Activated CD8-positive, alpha-beta memory T cell treated with anti-CD3 and anti-CD28 coated beads for 4 hours (primary cell): ENCODE measurements around the gene GAGE1.
"Not testable (repeated sequence)": the region's sequence is repeated elsewhere in the genome, so short reads cannot be mapped to it uniquely, and the experiment has no call there.

Source experiments
- DNase-seq, 2 donors: peaks; one replicate each; pipeline ENCODE4 v3.0.0-alpha.2; 2020; ENCODE audit warnings: low read depth in 2 of 2

GAGE1 gene

GRCh38 chrX:49598720-49599119, at the start of gene GAGE1:
Gene GAGE1 (plus strand): TSS chrX:49599020. CDS start chrX:49600175, 1,155 bp downstream.
- DNase-seq = not testable (repeated sequence)

GRCh38 chrX:49550989-49551388, 47.8 kb upstream of the GAGE1 start, which contains the start of gene GAGE12E:
Gene GAGE12E (plus strand): TSS chrX:49551289. CDS start chrX:49552444, 1,155 bp downstream.
- not testable (repeated sequence) for DNase-seq

- DNase-seq = not testable (repeated sequence)
Observed at GRCh38 chrX:49560542-49560941, 38.3 kb upstream of the GAGE1 start, which contains the start of gene GAGE12F. Gene GAGE12F (plus strand): TSS chrX:49560842. CDS start chrX:49561997, 1,155 bp downstream.

- DNase-seq = not testable (repeated sequence)
Observed at GRCh38 chrX:49568728-49569127, 30.1 kb upstream of the GAGE1 start.

- not testable (repeated sequence) for DNase-seq
Observed at GRCh38 chrX:49569152-49569551, 29.7 kb upstream of the GAGE1 start.

- DNase-seq = not testable (repeated sequence)
Observed at GRCh38 chrX:49570100-49570499, 28.7 kb upstream of the GAGE1 start, which contains the start of gene GAGE12G. Gene GAGE12G (plus strand): TSS chrX:49570400. CDS start chrX:49571555, 1,155 bp downstream.

- DNase-seq = not testable (repeated sequence)
Observed at GRCh38 chrX:49579649-49580048, 19.2 kb upstream of the GAGE1 start, which contains the start of gene GAGE12H. Gene GAGE12H (plus strand): TSS chrX:49579949. CDS start chrX:49581104, 1,155 bp downstream.

- DNase-seq = not testable (repeated sequence)
Observed at GRCh38 chrX:49589196-49589595, 9.6 kb upstream of the GAGE1 start, which contains the start of gene GAGE2A. Gene GAGE2A (plus strand): TSS chrX:49589496. CDS start chrX:49590651, 1,155 bp downstream.

GRCh38 chrX:49589769-49590478, 8.9 kb upstream of the GAGE1 start:
- not testable (repeated sequence) for DNase-seq

- DNase-seq = not testable (repeated sequence)
Observed at GRCh38 chrX:49590488-49590887, 8.3 kb upstream of the GAGE1 start.

- DNase-seq = no peak
Observed at GRCh38 chrX:49610718-49611310, 12.0 kb downstream of the GAGE1 start.

- DNase-seq = no peak
Observed at GRCh38 chrX:49618574-49618973, 19.8 kb downstream of the GAGE1 start.

- no peak for DNase-seq
Observed at GRCh38 chrX:49627086-49627777, 28.4 kb downstream of the GAGE1 start.

- no peak for DNase-seq
Observed at GRCh38 chrX:49644991-49645637, 46.3 kb downstream of the GAGE1 start.

- DNase-seq = no peak
Observed at GRCh38 chrX:49656533-49656932, 57.7 kb downstream of the GAGE1 start.
